H1 (cell line): ENCODE data around the gene FAM13C. TPM values are rescaled to one million over a fixed set of nuclear protein-coding genes. Genes with fewer than 3 reads are reported as not detected.

Experiments used
- CTCF ChIA-PET: fragments of 300-600 bp; sonication (Branson Sonifier 250); formaldehyde crosslinking; loops from one replicate; lab custom pipeline; 2021; ENCODE audit not compliant: partially characterized antibody; lab: Charles Lee
- POLR2A ChIA-PET: fragments of 300-600 bp; sonication (Branson Sonifier 250); formaldehyde crosslinking; loops from one replicate; lab custom pipeline; 2021; ENCODE audit warnings: inconsistent platforms; ENCODE audit not compliant: partially characterized antibody; lab: Charles Lee
- DNase-seq, 2 experiments: peaks; one replicate each; pipeline versions ENCODE4 v3.0.0 to v3.0.0-alpha.2; 2010 to 2022; ENCODE audit warnings: low spot score in 2 of 2, low read depth in 1 of 2, mixed read lengths in 1 of 2
- FAIRE-seq: peaks from 2 replicates; lab custom pipeline; 2011; peaks lifted over from hg19 to GRCh38; lab: Jason Lieb, UNC
- H2AFZ ChIP-seq: 2 replicates; pipeline ENCODE4 v1.8.1; 2012; ENCODE audit warnings: low read length, inconsistent platforms
- H2AK5ac ChIP-seq: 2 replicates; pipeline ENCODE4 v1.6.1; 2013; ENCODE audit warnings: low read depth, low read length
- H2BK120ac ChIP-seq: replicated peaks from 2 replicates; pipeline ENCODE3; 2013; ENCODE audit warnings: low read depth, low read length, inconsistent platforms
- H2BK12ac ChIP-seq: 2 replicates; pipeline ENCODE4 v1.6.1; 2013; ENCODE audit warnings: low read depth, low read length
- H2BK15ac ChIP-seq: 2 replicates; pipeline ENCODE4 v1.6.1; 2013; ENCODE audit warnings: low read length
- H2BK20ac ChIP-seq: 2 replicates; pipeline ENCODE4 v1.6.1; 2013; ENCODE audit warnings: low read length
- H2BK5ac ChIP-seq: 2 replicates; pipeline ENCODE4 v1.6.1; 2013; ENCODE audit warnings: low read depth, low read length
- H3K14ac ChIP-seq: 2 replicates; pipeline ENCODE4 v1.6.1; 2013; ENCODE audit warnings: inconsistent platforms; ENCODE audit not compliant: insufficient read length
- H3K18ac ChIP-seq: 2 replicates; pipeline ENCODE4 v1.6.1; 2013; ENCODE audit warnings: low read length; ENCODE audit errors: extremely low read depth
- H3K23ac ChIP-seq: 2 replicates; pipeline ENCODE4 v1.6.1; 2013; ENCODE audit warnings: inconsistent platforms; ENCODE audit not compliant: insufficient read length
- H3K23me2 ChIP-seq: 2 replicates; pipeline ENCODE4 v1.6.1; 2013; ENCODE audit warnings: low read depth, low read length
- H3K27ac ChIP-seq: 2 replicates; pipeline ENCODE4 v1.6.1; 2011; ENCODE audit warnings: low read depth, low read length, inconsistent platforms
- H3K27me3 ChIP-seq, 4 experiments: replicated peaks in 1 of 4; 1 replicate in 1 of 4; 2 replicates in 3 of 4; pipeline versions ENCODE4 v1.6.1 to v1.8.1; 2011 to 2013; ENCODE audit warnings: low read length in 3 of 4, mild to moderate bottlenecking in 3 of 4, inconsistent platforms in 2 of 4, mixed read lengths in 2 of 4, moderate library complexity in 1 of 4; ENCODE audit not compliant: control insufficient read depth in 3 of 4, insufficient read depth in 3 of 4; ENCODE audit errors: extremely low read depth in 1 of 4
- H3K36me3 ChIP-seq, 4 experiments: 2 replicates each; pipeline versions ENCODE4 v1.6.1 to v1.8.1; 2011 to 2013; ENCODE audit warnings: mild to moderate bottlenecking in 4 of 4, low read length in 3 of 4, moderate library complexity in 2 of 4, control low read depth in 1 of 4, inconsistent platforms in 1 of 4; ENCODE audit not compliant: insufficient read depth in 4 of 4, control insufficient read depth in 2 of 4
- H3K4ac ChIP-seq: replicated peaks from 2 replicates; pipeline ENCODE3; 2013; ENCODE audit warnings: low read length, low read depth, mixed read lengths, inconsistent platforms; ENCODE audit not compliant: insufficient read length
- H3K4me1 ChIP-seq, 4 experiments: replicated peaks in 1 of 4; 1 replicate in 1 of 4; 2 replicates in 3 of 4; pipeline versions ENCODE4 v1.6.1 to v1.8.1; 2011 to 2013; ENCODE audit warnings: low read length in 3 of 4, inconsistent platforms in 2 of 4, mixed read lengths in 1 of 4; ENCODE audit not compliant: insufficient read depth in 4 of 4, control insufficient read depth in 3 of 4
- H3K4me2 ChIP-seq, 2 experiments: 2 replicates each; pipeline versions ENCODE4 v1.6.1 to v1.8.1; 2011 to 2013; ENCODE audit warnings: low read depth in 2 of 2, low read length in 2 of 2, control low read depth in 1 of 2, inconsistent platforms in 1 of 2, mild to moderate bottlenecking in 1 of 2; ENCODE audit not compliant: insufficient read depth in 1 of 2
- H3K4me3 ChIP-seq, 4 experiments: fragments of 200-600, 300-600 bp in 1 of 4; sonication (generic), shearing (Covaris generic), sonication (Bioruptor Twin) in 1 of 4; 2 replicates each; pipeline versions ENCODE4 v1.5.1 to v1.8.1; 2011 to 2016; ENCODE audit warnings: low read length in 4 of 4, low read depth in 3 of 4, control low read depth in 2 of 4, inconsistent platforms in 2 of 4, mild to moderate bottlenecking in 2 of 4, mixed read lengths in 1 of 4, moderate library complexity in 1 of 4; ENCODE audit not compliant: insufficient read depth in 2 of 4; ENCODE audit errors: extremely low read depth in 1 of 4
- H3K56ac ChIP-seq: replicated peaks from 2 replicates; pipeline ENCODE3; 2013; ENCODE audit warnings: low read depth, mild to moderate bottlenecking, mixed read lengths, low read length, inconsistent platforms; ENCODE audit not compliant: insufficient read length
- H3K79me1 ChIP-seq: 2 replicates; pipeline ENCODE4 v1.6.1; 2013; ENCODE audit warnings: low read depth, low read length, control low read depth
- H3K79me2 ChIP-seq, 2 experiments: 2 replicates each; pipeline versions ENCODE4 v1.6.1 to v1.8.1; 2012 to 2013; ENCODE audit warnings: low read length in 2 of 2, mild to moderate bottlenecking in 2 of 2, inconsistent platforms in 1 of 2; ENCODE audit not compliant: insufficient read depth in 2 of 2, control insufficient read depth in 1 of 2
- H3K9ac ChIP-seq, 4 experiments: replicated peaks in 1 of 4; 1 replicate in 1 of 4; 2 replicates in 3 of 4; pipeline versions ENCODE4 v1.6.1 to v1.8.1; 2011 to 2013; ENCODE audit warnings: low read depth in 3 of 4, low read length in 3 of 4, control low read depth in 2 of 4, mild to moderate bottlenecking in 2 of 4, moderate library complexity in 2 of 4, inconsistent platforms in 1 of 4; ENCODE audit errors: extremely low read depth in 1 of 4
- H3K9me3 ChIP-seq, 2 experiments: 2 replicates each; pipeline versions ENCODE4 v1.6.1 to v1.8.1; 2012 to 2013; ENCODE audit warnings: mild to moderate bottlenecking in 2 of 2, moderate library complexity in 2 of 2, control low read depth in 1 of 2, inconsistent platforms in 1 of 2, low read depth in 1 of 2, low read length in 1 of 2, mixed read lengths in 1 of 2; ENCODE audit not compliant: insufficient read depth in 2 of 2
- H4K20me1 ChIP-seq, 2 experiments: replicated peaks in 1 of 2; 2 replicates each; pipeline versions ENCODE3 to v1.8.1; 2011 to 2013; ENCODE audit warnings: inconsistent platforms in 2 of 2, low read length in 2 of 2, mild to moderate bottlenecking in 1 of 2; ENCODE audit not compliant: insufficient read depth in 2 of 2, control insufficient read depth in 1 of 2
- H4K5ac ChIP-seq: 2 replicates; pipeline ENCODE4 v1.6.1; 2013; ENCODE audit warnings: low read length, low read depth, mixed read lengths, inconsistent platforms; ENCODE audit not compliant: insufficient read length
- H4K8ac ChIP-seq: 2 replicates; pipeline ENCODE4 v1.8.0; 2013; ENCODE audit warnings: mild to moderate bottlenecking, moderate library complexity, low read length, inconsistent platforms; ENCODE audit not compliant: insufficient read depth; ENCODE audit errors: extremely low read depth
- H4K91ac ChIP-seq: replicated peaks from 2 replicates; pipeline ENCODE3; 2013; ENCODE audit warnings: low read length, mixed read lengths, inconsistent platforms; ENCODE audit not compliant: insufficient read length
- CTCF ChIP-seq, 3 experiments: IDR thresholded peaks; 1 replicate in 2 of 3; 2 replicates in 1 of 3; pipeline versions ENCODE4 v1.5.1 to v1.6.1; 2011; ENCODE audit warnings: low read length in 3 of 3, mild to moderate bottlenecking in 3 of 3, inconsistent platforms in 2 of 3, low read depth in 1 of 3, moderate library complexity in 1 of 3; ENCODE audit not compliant: insufficient read depth in 1 of 3; ENCODE audit errors: control extremely low read depth in 1 of 3
- KDM1A ChIP-seq: fragments of 200-600, 300-600 bp; sonication (generic); IDR thresholded peaks from 2 replicates; pipeline ENCODE4 v1.7.1; 2016; ENCODE audit warnings: mild to moderate bottlenecking, low read length, borderline replicate concordance
- RAD21 ChIP-seq, 2 experiments: IDR thresholded peaks in 1 of 2; conservative IDR thresholded peaks in 1 of 2; 2 replicates each; pipeline ENCODE4 v1.6.1; 2011; ENCODE audit warnings: low read depth in 2 of 2, low read length in 2 of 2, improper control_type of control experiment in 1 of 2, inconsistent platforms in 1 of 2, mild to moderate bottlenecking in 1 of 2, moderate library complexity in 1 of 2
- WGBS, 2 experiments: shearing (Covaris generic) in 1 of 2; methylation state at CpG; one replicate each; pipeline versions ENCODE4 v1.1.6 to v1.1.7; 2013 to 2015; ENCODE audit warnings: low lambda C conversion rate in 2 of 2, mixed read lengths in 2 of 2, inconsistent platforms in 1 of 2, low coverage in 1 of 2, missing lambda C conversion rate in 1 of 2; ENCODE audit not compliant: insufficient replicate concordance in 2 of 2, insufficient coverage in 1 of 2, insufficient read length in 1 of 2; ENCODE audit errors: extremely low coverage in 1 of 2, missing lambda C conversion rate in 1 of 2; 5-methylcytosine and 5-hydroxymethylcytosine counted together
- polyA plus RNA-seq, 7 experiments: library from polyadenylated mRNA; depleted of rRNA in 3 of 7; stranded (reverse) in 5 of 7; unstranded in 2 of 7; fragments of >200 nt in 5 of 7; fragments of 200-250 nt in 2 of 7; gene quantifications; 1 replicate in 5 of 7; 2 replicates in 1 of 7; 4 replicates in 1 of 7; pipeline versions ENCODE4 v1.2.1 to v1.2.3, GENCODE V29; 2011 to 2013; ENCODE audit warnings: missing spikeins in 2 of 7, mixed read lengths in 2 of 7
- total RNA-seq: library from RNA; stranded (reverse); fragmentation: NEBNext Ultra II Directional; extraction: Animal tissue kit (Norgen Biotek cat#: 25700); gene quantifications from 2 replicates; pipeline ENCODE4 v1.2.1, GENCODE V29; 2021

FAM13C gene
- total and polyA plus RNA-seq, 2 of the 8 experiments (the other 6 are each of a cell fraction or from before 2014, with no cell fraction given): 0.56 to 0.62 TPM

GRCh38 chr10:59240582-59241183 lies 121.7 kb downstream of the FAM13C start:
- Histone ChIP-seq H4K20me1 (no peaks in the 10 kb centered on the region), H3K4me3 (no peak overlapping the region), H3K18ac (no peak overlapping the region), H2BK20ac (no peak overlapping the region), H2AFZ (no peak overlapping the region), H3K27me3 (no peaks in the 10 kb centered on the region), H3K23ac (no peak overlapping the region), H3K4me2 (no peak overlapping the region), H3K23me2 (no peaks in the 10 kb centered on the region; the same call in 1 of the 2 replicates), H4K91ac (no peak overlapping the region), H2BK120ac (no peak overlapping the region), H3K4ac (no peak overlapping the region), H2BK15ac (no peak overlapping the region), H2BK5ac (no peak overlapping the region), H3K9ac (no peak overlapping the region), H3K14ac (no peak overlapping the region), H4K5ac (no peak overlapping the region), H3K27ac (no peak overlapping the region), H3K79me1 (no peaks in the 10 kb centered on the region), H3K36me3 (no peaks in the 10 kb centered on the region), H3K56ac (no peak overlapping the region), H3K4me1 (no peaks in the 10 kb centered on the region), H3K79me2 (no peaks in the 10 kb centered on the region), H2AK5ac (no peak overlapping the region), H2BK12ac (no peak overlapping the region), H4K8ac (no peak overlapping the region), H3K9me3 (no peaks in the 10 kb centered on the region)
- FAIRE-seq (no peak), DNase-seq (peak in 1 of 2 experiments; percentile 49)
- ChIA-PET POLR2A (no interaction called here), CTCF (interaction anchor here (0.7 to 3.2 kb wide), 10 partner anchors 35 to 382 kb away, joined by 3 to 20 read pairs (median 4); no protein-coding TSS in a partner anchor)
- 46% methylated on average over 2 of the region's 2 CpGs; no CpG with 5 or more reads in 1 of the 2 experiments for WGBS, 2 experiments
- TF ChIP-seq KDM1A (no peak), CTCF (IDR thresholded peaks at IDR 0.05; ENCODE audit: control extremely low read depth in 1 of 3, insufficient read depth in 1 of 3, low read depth in 1 of 3, low read length in 3 of 3) (peak in 2 of 3 experiments; percentile 39 to 42; a peak in 2 of 4 replicates), RAD21 (IDR thresholded peaks at IDR 0.05 in 1 of 2, conservative IDR thresholded peaks at IDR 0.05 in 1 of 2; ENCODE audit: low read depth in 2 of 2, low read length in 2 of 2) (peak; percentile 83 to 86)
